Occipital lobe (tissue), 2 donors: Measurements from ENCODE around the gene PRKG1. TPM values are rescaled to one million over a fixed set of nuclear protein-coding genes. Genes with fewer than 3 reads are reported as not detected.

Experiments
- DNase-seq: peaks from one replicate; lab custom pipeline; 2025; lab: John Stamatoyannopoulos, UW
- total RNA-seq: library from RNA; depleted of rRNA; stranded (reverse); fragments of >200 nt; gene quantifications from one replicate; pipeline ENCODE4 v1.2.3, GENCODE V29; 2014

PRKG1 gene
- total RNA-seq, 1 donor from 2014 or later: 24.2 TPM

GRCh38 chr10:52249850-52250395 lies 1175.6 kb downstream of the PRKG1 start:
- DNase-seq: no peak

- no peak for DNase-seq
Measured at GRCh38 chr10:52250510-52250909, 1176.2 kb downstream of the PRKG1 start.

GRCh38 chr10:52252307-52252706 lies 1178.0 kb downstream of the PRKG1 start:
- no peak for DNase-seq

- DNase-seq: no peak
Measured at GRCh38 chr10:52256832-52257691, 1182.8 kb downstream of the PRKG1 start.

GRCh38 chr10:52257692-52258075 lies 1183.4 kb downstream of the PRKG1 start:
- no peak for DNase-seq

GRCh38 chr10:52258799-52259425 lies 1184.6 kb downstream of the PRKG1 start:
- DNase-seq: no peak

- no peak for DNase-seq
Measured at GRCh38 chr10:52259426-52259812, 1185.1 kb downstream of the PRKG1 start.

- no peak for DNase-seq
Measured at GRCh38 chr10:52261362-52261761, 1187.1 kb downstream of the PRKG1 start.

GRCh38 chr10:52265131-52265926 lies 1191.0 kb downstream of the PRKG1 start:
- no peak for DNase-seq

GRCh38 chr10:52266858-52267257 lies 1192.6 kb downstream of the PRKG1 start:
- no peak for DNase-seq

- no peak for DNase-seq
Measured at GRCh38 chr10:52268790-52269189, 1194.5 kb downstream of the PRKG1 start.

- DNase-seq: no peak
Measured at GRCh38 chr10:52269233-52269632, 1194.9 kb downstream of the PRKG1 start.

- no peak for DNase-seq
Measured at GRCh38 chr10:52276163-52276562, 1201.9 kb downstream of the PRKG1 start.

- DNase-seq: no peak
Measured at GRCh38 chr10:52276986-52277385, 1202.7 kb downstream of the PRKG1 start.

- DNase-seq: no peak
Measured at GRCh38 chr10:52279546-52279945, 1205.3 kb downstream of the PRKG1 start.

- DNase-seq: no peak
Measured at GRCh38 chr10:52280051-52280450, 1205.8 kb downstream of the PRKG1 start.

GRCh38 chr10:52283174-52283573 lies 1208.9 kb downstream of the PRKG1 start:
- DNase-seq: no peak

- DNase-seq: no peak
Measured at GRCh38 chr10:52284416-52285013, 1210.2 kb downstream of the PRKG1 start.

GRCh38 chr10:52287866-52288265 lies 1213.6 kb downstream of the PRKG1 start:
- DNase-seq: no peak

GRCh38 chr10:52297747-52298146 lies 1223.5 kb downstream of the PRKG1 start:
- DNase-seq: no peak

- no peak for DNase-seq
Measured at GRCh38 chr10:52300599-52301277, 1226.5 kb downstream of the PRKG1 start.
